ENCODE results near the gene NAA10. TPM values are rescaled to one million over a fixed set of nuclear protein-coding genes. Genes with fewer than 3 reads are reported as not detected.
"Not testable (repeated sequence)": the region's sequence is repeated elsewhere in the genome, so short reads cannot be mapped to it uniquely, and the experiment has no call there.

The NAA10 gene
- 10 to 100 TPM; 70.2 to 87.3 TPM for total RNA-seq
- 100 to 1,000 TPM in 1 of 2 donors, 10 to 100 TPM in 1; 81.8 to 287 TPM for polyA plus RNA-seq
- long read RNA-seq, donor 1, transcript NAA10-201 (7 exons, 837 nt): minor isoform, 9 of 79 reads
- long read RNA-seq, donor 1, transcript NAA10-208 (8 exons, 1,772 nt): major isoform, 50 of 79 reads
- long read RNA-seq, donor 1, transcript NAA10-209 (7 exons, 1,080 nt): minor isoform, 6 of 79 reads
- long read RNA-seq, donor 1, partial matches to known transcripts: 2 of 79 reads
- long read RNA-seq, donor 1, other reads (novel, unspliced or antisense): 10 of 79 reads
- long read RNA-seq, donor 2, transcript NAA10-208 (8 exons, 1,772 nt): major isoform, 6 of 19 reads
- long read RNA-seq, donor 2, partial matches to known transcripts: 1 of 19 reads
- long read RNA-seq, donor 2, other reads (novel, unspliced or antisense): 6 of 19 reads

GRCh38 chrX:153934762-153935325 is at the start of gene NAA10:
NAA10 (minus strand) TSS chrX:153935037; CDS start chrX:153934904, 133 bp downstream.
- no peaks in the 10 kb centered on the region for H3K27me3 ChIP-seq (ENCODE audit: control insufficient read depth in 1 of 2, insufficient read depth in 2 of 2, low read length in 1 of 2)
- intact Hi-C loops (cut with DNase I): loop anchor here in 1 of 2 donors (5.0 kb wide), 1 partner anchor 173 kb away; the partner anchor contains the start of gene PLXNB3
- H3K4me1 ChIP-seq (ENCODE audit: control insufficient read depth in 1 of 2, insufficient read depth in 2 of 2, low read length in 2 of 2): no peaks in the 10 kb centered on the region
- peak; percentile 81 to 91 for DNase-seq
- H3K36me3 ChIP-seq (ENCODE audit: control insufficient read depth in 1 of 2, insufficient read depth in 2 of 2, low read length in 1 of 2): no peaks in the 10 kb centered on the region
- H3K4me3 ChIP-seq (ENCODE audit: low read length in 2 of 2): peak within 1 kb of the TSS; percentile 49 to 55
- no peak within 1 kb of the TSS for H3K27ac ChIP-seq (ENCODE audit: low read depth in 1 of 2, low read length in 2 of 2)
- no peaks in the 10 kb centered on the region for H3K9me3 ChIP-seq (ENCODE audit: control insufficient read depth, low read length)
- peak; percentile 93 for ATAC-seq (ENCODE audit: low FRiP score)
- WGBS, 2 donors: 0 to 10% methylated on average over 41 to 87 of the region's 87 CpGs

- WGBS, 2 donors: 88 to 92% methylated on average over 12 of the region's 12 CpGs
- ATAC-seq (ENCODE audit: low FRiP score): no peak
- no peaks in the 10 kb centered on the region for H3K27me3 ChIP-seq (ENCODE audit: control insufficient read depth in 1 of 2, insufficient read depth in 2 of 2, low read length in 1 of 2)
- no peak overlapping the region for H3K27ac ChIP-seq (ENCODE audit: low read depth in 1 of 2, low read length in 2 of 2)
- H3K36me3 ChIP-seq (ENCODE audit: control insufficient read depth in 1 of 2, insufficient read depth in 2 of 2, low read length in 1 of 2): no peaks in the 10 kb centered on the region
- intact Hi-C loops (cut with DNase I): no loop called here
- no peaks in the 10 kb centered on the region for H3K4me1 ChIP-seq (ENCODE audit: control insufficient read depth in 1 of 2, insufficient read depth in 2 of 2, low read length in 2 of 2)
- H3K9me3 ChIP-seq (ENCODE audit: control insufficient read depth, low read length): no peaks in the 10 kb centered on the region
- no peak for DNase-seq
- H3K4me3 ChIP-seq (ENCODE audit: low read length in 2 of 2): no peak overlapping the region
Observed at GRCh38 chrX:153983321-153983801, 48.5 kb upstream of the NAA10 start.

- Histone ChIP-seq H3K4me1 (ENCODE audit: control insufficient read depth in 1 of 2, insufficient read depth in 2 of 2, low read length in 2 of 2) (no peaks in the 10 kb centered on the region), H3K4me3 (ENCODE audit: low read length in 2 of 2) (no peak overlapping the region), H3K27ac (ENCODE audit: low read depth in 1 of 2, low read length in 2 of 2) (no peak overlapping the region), H3K27me3 (ENCODE audit: control insufficient read depth in 1 of 2, insufficient read depth in 2 of 2, low read length in 1 of 2) (no peaks in the 10 kb centered on the region), H3K36me3 (ENCODE audit: control insufficient read depth in 1 of 2, insufficient read depth in 2 of 2, low read length in 1 of 2) (no peaks in the 10 kb centered on the region), H3K9me3 (ENCODE audit: control insufficient read depth, low read length) (no peaks in the 10 kb centered on the region)
- WGBS, 2 donors: 92 to 94% methylated on average over 52 of the region's 52 CpGs
- ATAC-seq (ENCODE audit: low FRiP score) (peak; percentile 5), DNase-seq (peak; percentile 76 to 82)
- intact Hi-C loops (cut with DNase I): no loop called here
Observed at GRCh38 chrX:153981771-153982533, 47.1 kb upstream of the NAA10 start.

- no peaks in the 10 kb centered on the region for H3K9me3 ChIP-seq (ENCODE audit: control insufficient read depth, low read length)
- intact Hi-C loops (cut with DNase I): no loop called here
- ATAC-seq (ENCODE audit: low FRiP score) (no peak), DNase-seq (no peak)
- H3K27me3 ChIP-seq (ENCODE audit: control insufficient read depth in 1 of 2, insufficient read depth in 2 of 2, low read length in 1 of 2): no peaks in the 10 kb centered on the region
- H3K36me3 ChIP-seq (ENCODE audit: control insufficient read depth in 1 of 2, insufficient read depth in 2 of 2, low read length in 1 of 2): no peaks in the 10 kb centered on the region
- no peak overlapping the region for H3K27ac ChIP-seq (ENCODE audit: low read depth in 1 of 2, low read length in 2 of 2)
- H3K4me3 ChIP-seq (ENCODE audit: low read length in 2 of 2): no peak overlapping the region
- no peaks in the 10 kb centered on the region for H3K4me1 ChIP-seq (ENCODE audit: control insufficient read depth in 1 of 2, insufficient read depth in 2 of 2, low read length in 2 of 2)
- WGBS, 2 donors: 80 to 88% methylated on average over 7 of the region's 7 CpGs
Observed at GRCh38 chrX:153981231-153981630, 46.4 kb upstream of the NAA10 start.

GRCh38 chrX:153980394-153980793 is 45.6 kb upstream of the NAA10 start:
- intact Hi-C loops (cut with DNase I); H3K4me1 ChIP-seq (ENCODE audit: control insufficient read depth in 1 of 2, insufficient read depth in 2 of 2, low read length in 2 of 2); H3K27ac ChIP-seq (ENCODE audit: low read depth in 1 of 2, low read length in 2 of 2); DNase-seq; H3K9me3 ChIP-seq (ENCODE audit: control insufficient read depth, low read length); H3K36me3 ChIP-seq (ENCODE audit: control insufficient read depth in 1 of 2, insufficient read depth in 2 of 2, low read length in 1 of 2); H3K27me3 ChIP-seq (ENCODE audit: control insufficient read depth in 1 of 2, insufficient read depth in 2 of 2, low read length in 1 of 2); ATAC-seq (ENCODE audit: low FRiP score); H3K4me3 ChIP-seq (ENCODE audit: low read length in 2 of 2): not testable (repeated sequence)
- 68 to 75% methylated on average over 9 of the region's 10 CpGs for WGBS, 2 donors

- ATAC-seq (ENCODE audit: low FRiP score): no peak
- H3K4me1 ChIP-seq (ENCODE audit: control insufficient read depth in 1 of 2, insufficient read depth in 2 of 2, low read length in 2 of 2): peaks cover 0 to 4% of the 10 kb centered on the region in 2 donors
- intact Hi-C loops (cut with DNase I): no loop called here
- no peaks in the 10 kb centered on the region for H3K27me3 ChIP-seq (ENCODE audit: control insufficient read depth in 1 of 2, insufficient read depth in 2 of 2, low read length in 1 of 2)
- 83 to 87% methylated on average over 3 of the region's 3 CpGs for WGBS, 2 donors
- H3K36me3 ChIP-seq (ENCODE audit: control insufficient read depth in 1 of 2, insufficient read depth in 2 of 2, low read length in 1 of 2): no peaks in the 10 kb centered on the region
- peak overlapping the region in 1 of 2 donors; percentile 3 for H3K27ac ChIP-seq (ENCODE audit: low read depth in 1 of 2, low read length in 2 of 2)
- H3K9me3 ChIP-seq (ENCODE audit: control insufficient read depth, low read length): no peaks in the 10 kb centered on the region
- DNase-seq: no peak
- no peak overlapping the region for H3K4me3 ChIP-seq (ENCODE audit: low read length in 2 of 2)
Observed at GRCh38 chrX:153974726-153975286, 40.0 kb upstream of the NAA10 start.

GRCh38 chrX:153974003-153974725 is 39.3 kb upstream of the NAA10 start:
- Histone ChIP-seq H3K4me1 (ENCODE audit: control insufficient read depth in 1 of 2, insufficient read depth in 2 of 2, low read length in 2 of 2) (peaks cover 0 to 4% of the 10 kb centered on the region in 2 donors), H3K4me3 (ENCODE audit: low read length in 2 of 2) (no peak overlapping the region), H3K36me3 (ENCODE audit: control insufficient read depth in 1 of 2, insufficient read depth in 2 of 2, low read length in 1 of 2) (no peaks in the 10 kb centered on the region), H3K27ac (ENCODE audit: low read depth in 1 of 2, low read length in 2 of 2) (peak overlapping the region in 1 of 2 donors; percentile 3), H3K27me3 (ENCODE audit: control insufficient read depth in 1 of 2, insufficient read depth in 2 of 2, low read length in 1 of 2) (no peaks in the 10 kb centered on the region), H3K9me3 (ENCODE audit: control insufficient read depth, low read length) (no peaks in the 10 kb centered on the region)
- 82 to 85% methylated on average over 14 of the region's 14 CpGs for WGBS, 2 donors
- intact Hi-C loops (cut with DNase I): no loop called here
- DNase-seq (peak in 1 of 2 donors; percentile 59), ATAC-seq (ENCODE audit: low FRiP score) (no peak)
